HG02884 (cell line): ENCODE results near the gene HSPB7.
"Not testable (repeated sequence)": the region's sequence is repeated elsewhere in the genome, so short reads cannot be mapped to it uniquely, and the experiment has no call there.

Experiments used
- ATAC-seq: cut with Tn5 transposase; IDR thresholded peaks from one replicate; pipeline ENCODE4 v1.9.1; 2021; ENCODE audit warnings: mild to moderate bottlenecking, moderate library complexity; ENCODE audit not compliant: unreplicated experiment

The HSPB7 gene

GRCh38 chr1:15983275-15983674 lies 34.6 kb downstream of the HSPB7 start:
- no peak for ATAC-seq

GRCh38 chr1:15981679-15982078 lies 36.2 kb downstream of the HSPB7 start:
- no peak for ATAC-seq

- not testable (repeated sequence) for ATAC-seq
These were observed 39.9 kb downstream of the HSPB7 start for GRCh38 chr1:15977947-15978346.

GRCh38 chr1:15975805-15976680 lies 41.8 kb downstream of the HSPB7 start, which contains the start of gene ZBTB17:
TSS of gene ZBTB17 (minus strand) at chr1:15976101. CDS start at chr1:15948495, 27,606 bp downstream.
- peak; percentile 70 for ATAC-seq

- peak; percentile 50 for ATAC-seq
These were observed 42.5 kb downstream of the HSPB7 start for GRCh38 chr1:15975358-15975804.

GRCh38 chr1:15974855-15975254 lies 43.0 kb downstream of the HSPB7 start:
- ATAC-seq = no peak

- no peak for ATAC-seq
These were observed 44.1 kb downstream of the HSPB7 start for GRCh38 chr1:15973772-15974171.

- ATAC-seq = no peak
These were observed 45.4 kb downstream of the HSPB7 start for GRCh38 chr1:15972409-15972808.

- ATAC-seq = no peak
These were observed 46.9 kb downstream of the HSPB7 start for GRCh38 chr1:15970911-15971310.

- no peak for ATAC-seq
These were observed 48.4 kb downstream of the HSPB7 start for GRCh38 chr1:15969321-15969880.

- ATAC-seq = no peak
These were observed 49.7 kb downstream of the HSPB7 start for GRCh38 chr1:15968172-15968571.

- no peak for ATAC-seq
These were observed 50.9 kb downstream of the HSPB7 start for GRCh38 chr1:15966956-15967344.

GRCh38 chr1:15966081-15966955 lies 51.5 kb downstream of the HSPB7 start:
- ATAC-seq = peak; percentile 67

GRCh38 chr1:15965228-15965767 lies 52.5 kb downstream of the HSPB7 start:
- no peak for ATAC-seq
